OCI-LY7 (cell line): ENCODE data around the gene AMOTL1. TPM values are rescaled to one million over a fixed set of nuclear protein-coding genes. Genes with fewer than 3 reads are reported as not detected.

Experiments used
- BruUV-seq: library from RNA; stranded (reverse); fragments of 400-500 nt; replicated peaks from 2 replicates; lab custom pipeline; 2021; lab: Mats Ljungman, UMichigan
- CTCF ChIA-PET: fragments of 300-600 bp; sonication (Branson Sonifier 250); formaldehyde crosslinking; loops from one replicate; lab custom pipeline; 2022; ENCODE audit warnings: antibody characterized with exemption; ENCODE audit not compliant: unreplicated experiment; lab: Charles Lee
- POLR2A ChIA-PET: fragments of 300-600 bp; sonication (Branson Sonifier 250); formaldehyde crosslinking; loops from one replicate; lab custom pipeline; 2022; ENCODE audit warnings: antibody characterized with exemption; lab: Charles Lee
- DNase-seq: peaks from one replicate; pipeline ENCODE4 v3.0.0-alpha.2; 2015; ENCODE audit warnings: low spot score
- H2AFZ ChIP-seq: fragments of 200-600 bp; sonication (generic), shearing (Covaris generic); 2 replicates; pipeline ENCODE4 v1.6.1; 2014; ENCODE audit warnings: mild to moderate bottlenecking, antibody characterized with exemption, low read length, moderate library complexity
- H3K27ac ChIP-seq: fragments of 200-600 bp; sonication (generic); 2 replicates; pipeline ENCODE4 v1.5.1; 2014; ENCODE audit warnings: mixed run types, low read depth, mild to moderate bottlenecking, moderate library complexity, low read length, inconsistent platforms; ENCODE audit not compliant: poor library complexity, severe bottlenecking
- H3K36me3 ChIP-seq: fragments of 200-600 bp; sonication (generic); 2 replicates; pipeline ENCODE4 v1.6.1; 2014; ENCODE audit warnings: mild to moderate bottlenecking, antibody characterized with exemption, low read length, moderate library complexity, mixed read lengths; ENCODE audit not compliant: insufficient read depth
- H3K4me1 ChIP-seq: fragments of 200-600 bp; sonication (generic); 2 replicates; pipeline ENCODE4 v1.5.1; 2014; ENCODE audit warnings: mild to moderate bottlenecking, low read length; ENCODE audit not compliant: insufficient read depth, poor library complexity, severe bottlenecking
- H3K4me2 ChIP-seq: fragments of 200-600 bp; sonication (generic); 2 replicates; pipeline ENCODE4 v1.6.1; 2014; ENCODE audit warnings: mild to moderate bottlenecking, low read length
- H3K4me3 ChIP-seq: fragments of 200-600 bp; sonication (generic); 2 replicates; pipeline ENCODE4 v1.5.1; 2014; ENCODE audit warnings: mild to moderate bottlenecking, low read depth, low read length; ENCODE audit not compliant: poor library complexity, severe bottlenecking
- H3K79me2 ChIP-seq: fragments of 200-600 bp; sonication (generic); 2 replicates; pipeline ENCODE4 v1.6.1; 2016; ENCODE audit warnings: low read depth, mild to moderate bottlenecking, low read length, moderate library complexity, mixed read lengths; ENCODE audit not compliant: insufficient read depth
- H3K9me2 ChIP-seq: fragments of 200-600 bp; sonication (generic); 2 replicates; pipeline ENCODE4 v1.6.1; 2016; ENCODE audit warnings: mild to moderate bottlenecking, low read length, mixed read lengths; ENCODE audit not compliant: insufficient read depth
- H3K9me3 ChIP-seq: fragments of 200-600 bp; sonication (generic); 2 replicates; pipeline ENCODE4 v1.6.1; 2014; ENCODE audit warnings: mild to moderate bottlenecking, mixed run types, low read length, mixed read lengths
- H4K20me1 ChIP-seq: fragments of 200-600 bp; sonication (generic); 2 replicates; pipeline ENCODE4 v1.6.1; 2014; ENCODE audit warnings: mild to moderate bottlenecking, antibody characterized with exemption, low read length, moderate library complexity, mixed read lengths; ENCODE audit not compliant: insufficient read depth
- CTCF ChIP-seq: fragments of 200-600 bp; sonication (generic); conservative IDR thresholded peaks from 2 replicates; pipeline ENCODE4 v1.5.1; 2014; ENCODE audit warnings: mild to moderate bottlenecking, antibody characterized with exemption, low read length, moderate library complexity, mixed read lengths
- EZH2phosphoT487 ChIP-seq: fragments of 200-600 bp; sonication (generic); IDR thresholded peaks from 2 replicates; pipeline ENCODE4 v1.6.1; 2018; ENCODE audit warnings: low read depth, borderline replicate concordance, mild to moderate bottlenecking, mixed run types, antibody characterized with exemption, low read length, moderate library complexity, mixed read lengths
- intact Hi-C: fragments of 100-400 bp; cut with micrococcal nuclease; formaldehyde crosslinking; loops from one replicate; pipeline ENCODE4 v1.10.0; 2022; ENCODE audit not compliant: unreplicated experiment
- total RNA-seq, 2 experiments: library from RNA; depleted of rRNA in 1 of 2; stranded (reverse); fragments of >200 nt in 1 of 2; shearing (Covaris generic) in 1 of 2; gene quantifications; 2 replicates each; pipeline ENCODE4 v1.2.3, GENCODE V29; 2014 to 2022

AMOTL1 gene
- total RNA-seq, 2 experiments from 2014 or later, result not detected

GRCh38 chr11:94738746-94739145 lies 29.4 kb upstream of the AMOTL1 start:
- H3K36me3 ChIP-seq, result no peaks in the 10 kb centered on the region
- POLR2A ChIA-PET, result interaction anchor here (1.4 kb wide), 1 partner anchor 24 kb away, joined by 3 read pairs; no protein-coding TSS in a partner anchor
- H4K20me1 ChIP-seq, result no peaks in the 10 kb centered on the region
- no peaks in the 10 kb centered on the region for H3K79me2 ChIP-seq
- no peak for DNase-seq
- H3K27ac ChIP-seq, result no peak overlapping the region
- TF ChIP-seq CTCF, result no peak
- TF ChIP-seq EZH2phosphoT487, result no peak
- H3K9me2 ChIP-seq, result no peaks in the 10 kb centered on the region
- H3K9me3 ChIP-seq, result no peaks in the 10 kb centered on the region
- CTCF ChIA-PET, result no interaction called here
- H3K4me2 ChIP-seq, result no peak overlapping the region
- H3K4me3 ChIP-seq, result no peak overlapping the region
- H3K4me1 ChIP-seq, result no peaks in the 10 kb centered on the region
- H2AFZ ChIP-seq, result no peak overlapping the region
- BruUV-seq, result no TSS peak
- intact Hi-C loops, result no loop called here

GRCh38 chr11:94739331-94739730 lies 28.8 kb upstream of the AMOTL1 start:
- Histone ChIP-seq H3K27ac (no peak overlapping the region), H3K4me2 (no peak overlapping the region), H3K4me1 (no peaks in the 10 kb centered on the region), H3K4me3 (no peak overlapping the region), H3K9me2 (no peaks in the 10 kb centered on the region), H2AFZ (no peak overlapping the region), H3K36me3 (no peaks in the 10 kb centered on the region), H3K79me2 (no peaks in the 10 kb centered on the region), H4K20me1 (no peaks in the 10 kb centered on the region), H3K9me3 (no peaks in the 10 kb centered on the region)
- intact Hi-C loops, result no loop called here
- POLR2A ChIA-PET, result interaction anchor here (1.4 kb wide), 1 partner anchor 24 kb away, joined by 3 read pairs; no protein-coding TSS in a partner anchor
- CTCF ChIA-PET, result no interaction called here
- no peak for DNase-seq
- no TSS peak for BruUV-seq
- no peak for TF ChIP-seq CTCF
- no peak for TF ChIP-seq EZH2phosphoT487

DNA sequence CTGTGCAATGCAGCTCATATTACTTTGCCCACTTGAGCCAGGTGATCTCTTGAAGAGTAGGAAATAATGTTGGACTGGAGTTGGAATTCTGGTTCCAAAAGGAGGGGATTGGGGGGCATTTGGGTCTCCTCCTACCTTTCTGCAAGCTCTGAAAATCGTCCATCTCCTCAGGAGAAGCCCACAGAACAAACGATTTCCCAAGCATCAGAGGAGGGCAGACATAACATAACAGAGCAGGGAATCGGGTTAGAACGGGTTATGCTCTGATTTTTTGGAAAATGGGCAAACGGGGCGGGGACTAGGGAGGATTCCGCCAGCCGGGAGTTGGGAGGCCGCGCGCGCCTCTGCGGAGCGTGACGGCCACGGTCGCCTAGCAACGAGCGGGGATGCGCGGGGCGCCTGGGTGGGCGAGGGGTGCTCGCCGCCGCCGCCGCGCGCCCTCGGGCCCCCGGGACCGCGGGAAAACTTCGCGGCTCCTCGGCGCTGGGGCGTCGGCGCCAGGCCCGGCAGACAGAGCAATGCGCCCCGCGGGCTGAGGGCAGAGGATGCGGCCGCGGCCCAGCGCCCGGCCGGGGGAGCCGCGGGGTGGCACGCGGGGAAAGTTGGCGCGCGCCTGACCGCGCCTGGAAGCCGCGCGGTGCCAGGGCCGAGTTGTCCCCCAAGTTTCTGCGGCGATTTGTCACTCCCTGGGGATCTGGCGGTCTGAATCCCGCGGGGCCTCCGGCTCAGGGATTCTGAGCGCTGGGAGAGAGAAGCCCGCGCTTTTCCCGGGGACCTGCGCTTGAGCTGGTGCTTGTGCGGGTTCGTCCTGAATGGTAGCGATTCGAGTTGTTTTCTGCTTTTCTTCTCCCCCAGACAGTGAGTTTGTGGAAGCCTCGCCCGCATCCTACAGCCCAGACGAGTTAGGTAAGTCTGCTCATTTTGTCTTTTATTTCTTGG lies 27.8 kb upstream of the AMOTL1 start:
- H3K4me1 ChIP-seq, result no peaks in the 10 kb centered on the region
- H3K9me3 ChIP-seq, result no peaks in the 10 kb centered on the region
- no peak for DNase-seq
- no TSS peak for BruUV-seq
- H3K4me2 ChIP-seq, result no peak overlapping the region
- intact Hi-C loops, result no loop called here
- H3K27ac ChIP-seq, result no peak overlapping the region
- no peak overlapping the region for H3K4me3 ChIP-seq
- H4K20me1 ChIP-seq, result no peaks in the 10 kb centered on the region
- no peaks in the 10 kb centered on the region for H3K79me2 ChIP-seq
- POLR2A ChIA-PET, result no interaction called here
- no peaks in the 10 kb centered on the region for H3K36me3 ChIP-seq
- H3K9me2 ChIP-seq, result no peaks in the 10 kb centered on the region
- H2AFZ ChIP-seq, result no peak overlapping the region
- TF ChIP-seq EZH2phosphoT487 (no peak), CTCF (no peak)
- CTCF ChIA-PET, result no interaction called here
